ENCODE data around the gene PROM2.

DNA sequence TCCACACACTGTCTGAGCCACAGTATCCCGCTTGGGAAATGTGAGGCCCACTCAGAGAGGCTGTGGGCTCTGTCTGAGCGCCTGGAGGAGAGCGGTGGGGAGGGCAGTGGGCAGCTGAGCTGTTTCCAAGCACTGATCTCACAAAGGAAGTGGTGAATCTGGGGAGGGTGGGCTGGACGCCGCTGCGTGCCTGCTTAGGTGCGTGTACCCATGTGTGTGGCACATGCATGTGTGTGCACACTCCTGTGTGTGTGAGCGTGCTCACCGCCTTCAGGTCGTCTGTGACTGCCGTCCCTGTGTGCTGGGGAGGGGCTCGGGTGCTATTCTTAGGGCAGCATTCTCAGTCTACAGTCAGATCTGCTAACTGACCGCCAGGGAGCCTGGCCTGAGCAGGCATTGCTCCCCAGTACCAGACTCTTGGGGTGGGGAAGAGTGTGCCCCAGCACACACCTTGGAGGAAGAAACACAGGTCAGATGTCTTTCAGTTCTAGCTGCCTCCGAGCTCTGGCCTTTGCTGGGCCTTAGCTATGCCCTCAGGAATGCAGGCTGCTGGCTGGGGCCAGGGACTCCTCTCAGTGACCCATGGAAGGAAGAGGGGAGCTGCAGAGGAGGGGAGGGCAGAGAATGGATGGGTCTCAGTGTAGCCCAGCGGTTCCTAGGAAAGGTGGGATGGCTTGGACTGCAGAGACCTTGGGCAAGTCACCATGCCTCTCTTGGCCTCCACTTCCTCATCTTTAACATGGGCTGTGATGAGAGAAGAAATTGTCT, 54.3 kb downstream of the PROM2 start:
- no peak for TF ChIP-seq SUZ12 (IDR thresholded peaks at IDR 0.05; ENCODE audit: extremely low read depth, insufficient read depth, insufficient read length)
- TF ChIP-seq ZNF274 (IDR thresholded peaks at IDR 0.05; ENCODE audit: low read depth, low read length) = no peak
- TF ChIP-seq YY1 (IDR thresholded peaks at IDR 0.05; ENCODE audit: insufficient read depth, insufficient read length) = no peak

Data from NT2/D1 (cell line).